Neutrophil (primary cell): ENCODE results near the gene ITGA4.

ENCODE experiments used
- H3K27ac ChIP-seq: fragments of 200-600 bp; sonication (generic); 2 replicates; pipeline ENCODE4 v1.5.1; 2016; ENCODE audit warnings: mild to moderate bottlenecking, moderate library complexity
- H3K27me3 ChIP-seq: fragments of 200-600 bp; sonication (generic); 2 replicates; pipeline ENCODE4 v1.6.0; 2016; ENCODE audit warnings: mild to moderate bottlenecking
- H3K36me3 ChIP-seq: fragments of 200-600 bp; sonication (generic); 2 replicates; pipeline ENCODE4 v1.5.1; 2017
- H3K4me1 ChIP-seq, 2 experiments: fragments of 200-600 bp in 1 of 2; sonication (generic) in 1 of 2; 1 replicate in 1 of 2; 2 replicates in 1 of 2; pipeline versions ENCODE4 v1.5.1 to v1.6.1; 2013 to 2016; ENCODE audit warnings: low read depth in 1 of 2, low read length in 1 of 2, mild to moderate bottlenecking in 1 of 2, moderate library complexity in 1 of 2; ENCODE audit not compliant: control insufficient read depth in 1 of 2, insufficient read depth in 1 of 2
- H3K4me3 ChIP-seq, 2 experiments: fragments of 200-600 bp in 1 of 2; sonication (generic) in 1 of 2; 1 replicate in 1 of 2; 2 replicates in 1 of 2; pipeline ENCODE4 v1.5.1; 2013 to 2016; ENCODE audit warnings: low read depth in 1 of 2, low read length in 1 of 2, mild to moderate bottlenecking in 1 of 2, moderate library complexity in 1 of 2
- H3K9me3 ChIP-seq: fragments of 200-600 bp; sonication (generic); 2 replicates; pipeline ENCODE4 v1.5.1; 2016
- CTCF ChIP-seq: fragments of 200-600 bp; sonication (generic); IDR thresholded peaks from 2 replicates; pipeline ENCODE4 v1.5.1; 2016; ENCODE audit warnings: antibody characterized with exemption

The ITGA4 gene

DNA sequence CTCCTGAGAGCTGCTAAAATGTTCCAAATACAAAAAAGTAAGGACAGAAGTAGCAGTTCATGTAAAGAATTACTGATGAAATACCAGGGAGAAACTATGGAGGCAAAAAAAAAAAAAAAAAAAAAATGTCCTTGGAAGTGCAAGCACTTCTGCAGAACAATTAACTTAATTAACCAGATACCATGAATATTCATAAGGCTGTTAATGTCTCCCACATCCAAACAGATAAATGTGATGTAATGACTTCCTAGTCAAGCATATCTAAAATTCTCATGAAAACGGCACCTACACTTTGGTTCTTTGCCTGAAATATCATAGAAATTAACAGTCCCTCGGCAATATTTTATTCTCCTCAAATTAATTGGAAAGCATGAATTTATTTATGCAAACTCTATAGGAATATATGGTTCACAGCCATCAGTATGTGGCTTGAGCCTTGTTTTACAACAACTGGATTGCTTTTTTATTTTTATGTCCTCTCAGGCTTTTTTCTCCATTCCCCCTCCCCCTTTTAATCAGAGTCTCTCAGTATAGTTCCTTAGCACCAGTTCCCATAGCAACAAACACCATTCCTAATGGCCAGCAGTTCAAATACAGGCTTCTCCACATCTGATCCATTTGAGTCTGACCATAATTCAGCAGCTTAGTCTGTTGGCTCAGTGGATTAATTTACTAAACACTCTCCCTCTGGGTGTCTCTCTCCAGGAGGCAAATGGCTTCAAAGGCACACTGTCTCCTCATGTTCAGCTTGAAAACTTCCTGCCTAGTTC is 97.1 kb downstream of the ITGA4 start:
- Histone ChIP-seq H3K4me1 (no peaks in the 10 kb centered on the region), H3K4me3 (no peak overlapping the region), H3K27me3 (no peaks in the 10 kb centered on the region), H3K9me3 (no peaks in the 10 kb centered on the region), H3K36me3 (no peaks in the 10 kb centered on the region), H3K27ac (no peak overlapping the region)
- TF ChIP-seq CTCF = no peak

DNA sequence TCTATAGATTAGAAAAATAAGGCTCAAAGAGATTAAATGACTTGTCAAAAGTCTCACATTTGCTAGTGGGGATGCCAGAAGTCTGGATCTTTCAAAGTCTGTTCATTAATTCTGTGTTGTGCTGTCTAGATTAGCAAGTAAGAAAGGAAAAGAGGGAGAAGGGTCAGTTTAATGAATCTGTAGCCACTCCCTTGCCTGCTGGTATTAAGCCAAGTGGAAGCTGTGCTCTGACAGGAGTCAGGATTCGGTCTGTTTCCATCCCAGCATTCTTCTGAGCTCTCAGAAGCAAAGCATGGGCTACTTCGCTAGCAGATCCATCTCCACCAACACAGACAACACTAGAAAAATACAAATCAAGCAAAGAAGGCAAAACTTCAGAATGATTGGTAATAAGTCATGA is 101.2 kb downstream of the ITGA4 start:
- H3K9me3 ChIP-seq = no peaks in the 10 kb centered on the region
- no peaks in the 10 kb centered on the region for H3K36me3 ChIP-seq
- H3K4me1 ChIP-seq = no peaks in the 10 kb centered on the region
- TF ChIP-seq CTCF = no peak
- no peak overlapping the region for H3K27ac ChIP-seq
- no peaks in the 10 kb centered on the region for H3K27me3 ChIP-seq
- no peak overlapping the region for H3K4me3 ChIP-seq

- Histone ChIP-seq H3K4me3 (no peak overlapping the region), H3K4me1 (no peaks in the 10 kb centered on the region), H3K27me3 (no peaks in the 10 kb centered on the region), H3K36me3 (no peaks in the 10 kb centered on the region), H3K27ac (no peak overlapping the region), H3K9me3 (no peaks in the 10 kb centered on the region)
- TF ChIP-seq CTCF = no peak
Observed at GRCh38 chr2:181563101-181563692, 106.0 kb downstream of the ITGA4 start.

DNA sequence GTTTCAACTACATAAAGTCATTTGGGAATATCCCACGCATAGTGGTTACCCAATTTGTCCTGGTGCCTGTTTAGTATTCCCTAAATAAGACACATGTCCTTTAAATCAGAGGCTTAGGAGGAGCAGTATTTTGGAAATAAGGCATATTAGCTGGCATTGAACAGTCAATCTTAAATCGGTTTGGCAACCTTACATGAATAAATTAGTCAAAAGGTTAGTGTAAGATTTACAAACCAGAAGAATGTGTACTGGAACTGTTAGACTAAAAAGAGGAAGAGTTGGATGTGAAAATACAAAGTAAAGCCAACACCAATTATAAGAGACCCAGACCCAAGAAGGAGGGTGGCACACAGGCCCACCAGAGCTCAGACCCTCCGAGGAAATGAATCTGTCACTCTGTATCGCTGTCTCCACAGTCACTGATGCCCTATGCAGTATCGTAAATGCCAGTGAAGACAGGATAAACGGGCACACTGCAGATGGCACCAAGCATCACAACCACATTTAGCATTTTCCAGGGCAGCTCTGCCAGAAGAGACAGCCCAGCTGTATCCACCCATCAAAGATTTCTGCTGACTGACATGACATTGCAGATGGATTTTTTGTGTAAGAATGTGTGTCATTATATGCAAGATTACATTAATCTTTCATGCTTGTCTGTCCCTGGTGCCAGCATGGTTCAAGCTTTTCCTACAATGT is 109.3 kb downstream of the ITGA4 start:
- no peak for TF ChIP-seq CTCF
- Histone ChIP-seq H3K27ac (no peak overlapping the region), H3K4me1 (no peaks in the 10 kb centered on the region)

GRCh38 chr2:181570059-181570458 is 112.9 kb downstream of the ITGA4 start:
- no peaks in the 10 kb centered on the region for H3K9me3 ChIP-seq
- H3K27ac ChIP-seq = no peak overlapping the region
- H3K4me3 ChIP-seq = no peak overlapping the region
- H3K4me1 ChIP-seq = peaks cover 0 to 2% of the 10 kb centered on the region in 2 experiments
- no peaks in the 10 kb centered on the region for H3K36me3 ChIP-seq
- TF ChIP-seq CTCF = no peak
- no peaks in the 10 kb centered on the region for H3K27me3 ChIP-seq

More for the DNA sequence above, 109.3 kb downstream of the ITGA4 start:
- Histone ChIP-seq H3K9me3 (no peaks in the 10 kb centered on the region), H3K27me3 (no peaks in the 10 kb centered on the region), H3K4me3 (no peak overlapping the region), H3K36me3 (no peaks in the 10 kb centered on the region)
